Measurements from ENCODE around the gene CLASP2.

Gene CLASP2

GRCh38 chr3:33664195-33664594 is 53.9 kb downstream of the CLASP2 start:
- Mint-ChIP-seq H3K27ac (no peak overlapping the region), H3K4me3 (no peak overlapping the region), H3K27me3 (ENCODE audit: low read depth, poor library complexity) (no peaks in the 10 kb centered on the region), H3K4me1 (peaks cover 30% of the 10 kb centered on the region), H3K36me3 (ENCODE audit: low read depth) (peaks cover 26% of the 10 kb centered on the region), H3K9me3 (no peaks in the 10 kb centered on the region)
- no peak for TF ChIP-seq CTCF (IDR thresholded peaks at IDR 0.05)
- DNase-seq, result no peak

- Mint-ChIP-seq H3K4me1 (peaks cover 41% of the 10 kb centered on the region), H3K4me3 (no peak overlapping the region), H3K36me3 (ENCODE audit: low read depth) (peaks cover 16% of the 10 kb centered on the region), H3K9me3 (no peaks in the 10 kb centered on the region), H3K27me3 (ENCODE audit: low read depth, poor library complexity) (no peaks in the 10 kb centered on the region), H3K27ac (no peak overlapping the region)
- no peak for DNase-seq
- no peak for TF ChIP-seq CTCF (IDR thresholded peaks at IDR 0.05)
These were observed 55.0 kb downstream of the CLASP2 start for GRCh38 chr3:33663042-33663441.

GRCh38 chr3:33659856-33660434 is 58.1 kb downstream of the CLASP2 start:
- no peak for TF ChIP-seq CTCF (IDR thresholded peaks at IDR 0.05)
- no peaks in the 10 kb centered on the region for H3K36me3 Mint-ChIP-seq (ENCODE audit: low read depth)
- H3K4me3 Mint-ChIP-seq, result peak overlapping the region; percentile 81
- H3K9me3 Mint-ChIP-seq, result no peaks in the 10 kb centered on the region
- H3K4me1 Mint-ChIP-seq, result peaks cover 46% of the 10 kb centered on the region
- H3K27ac Mint-ChIP-seq, result peak overlapping the region; percentile 89
- no peak for DNase-seq
- H3K27me3 Mint-ChIP-seq (ENCODE audit: low read depth, poor library complexity), result no peaks in the 10 kb centered on the region

GRCh38 chr3:33658991-33659848 is 58.8 kb downstream of the CLASP2 start:
- Mint-ChIP-seq H3K27ac (peak overlapping the region; percentile 89), H3K4me3 (peak overlapping the region; percentile 81), H3K4me1 (peaks cover 49% of the 10 kb centered on the region), H3K9me3 (no peaks in the 10 kb centered on the region), H3K36me3 (ENCODE audit: low read depth) (no peaks in the 10 kb centered on the region), H3K27me3 (ENCODE audit: low read depth, poor library complexity) (no peaks in the 10 kb centered on the region)
- TF ChIP-seq CTCF (IDR thresholded peaks at IDR 0.05), result no peak
- DNase-seq, result peak; percentile 61

- H3K9me3 Mint-ChIP-seq, result no peaks in the 10 kb centered on the region
- H3K36me3 Mint-ChIP-seq (ENCODE audit: low read depth), result no peaks in the 10 kb centered on the region
- H3K4me3 Mint-ChIP-seq, result peak overlapping the region; percentile 81
These were observed 59.4 kb downstream of the CLASP2 start for GRCh38 chr3:33658621-33658990.

More at GRCh38 chr3:33658621-33658990, 59.4 kb downstream of the CLASP2 start:
- DNase-seq, result no peak
- Mint-ChIP-seq H3K27me3 (ENCODE audit: low read depth, poor library complexity) (no peaks in the 10 kb centered on the region), H3K4me1 (peaks cover 53% of the 10 kb centered on the region), H3K27ac (peak overlapping the region; percentile 89)
- no peak for TF ChIP-seq CTCF (IDR thresholded peaks at IDR 0.05)

Data from nephron progenitor cell (in vitro differentiated cells).